Measurements from ENCODE around the gene FTO.

DNA sequence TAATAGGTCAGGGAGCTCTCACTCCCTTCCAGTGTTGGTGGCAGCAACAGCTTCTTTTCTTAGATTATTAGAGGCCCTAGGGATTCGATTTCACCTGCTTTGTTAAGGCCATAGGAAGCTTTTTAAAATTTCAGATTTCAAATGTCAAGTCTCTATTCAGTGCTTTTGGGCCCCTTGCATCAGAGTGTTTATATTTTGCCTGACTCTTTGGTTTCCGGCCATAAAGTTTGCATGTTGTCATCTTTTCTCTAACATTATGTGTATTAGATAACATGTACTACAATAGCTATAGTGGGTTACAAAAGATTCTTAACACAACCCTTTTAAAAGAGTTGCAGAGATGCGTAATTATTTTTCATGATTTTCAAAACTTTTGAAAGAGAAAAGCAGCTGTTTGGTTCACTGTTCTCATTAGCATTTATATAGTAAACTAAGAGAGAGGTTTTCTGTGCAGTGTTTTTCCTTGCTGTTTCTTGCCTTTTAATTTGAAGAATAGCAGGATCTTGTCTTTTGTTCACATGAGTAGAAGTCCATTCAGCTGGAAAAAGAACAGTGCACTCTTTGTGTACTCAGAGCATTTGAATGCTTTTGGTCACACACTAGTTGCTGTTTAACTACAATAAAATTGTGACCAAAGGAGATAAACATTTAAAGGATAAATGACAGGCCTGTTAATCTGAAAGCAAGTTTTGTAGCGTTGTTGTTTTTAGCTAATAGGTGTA lies 52.5 kb downstream of the FTO start:
- TF ChIP-seq RAD21 (conservative IDR thresholded peaks at IDR 0.05 in 1 of 2, IDR thresholded peaks at IDR 0.05 in 1 of 2) (no peak), JUN (IDR thresholded peaks at IDR 0.05) (no peak), CBX2 (IDR thresholded peaks at IDR 0.05; ENCODE audit: borderline replicate concordance, low read depth) (no peak), CBX8 (IDR thresholded peaks at IDR 0.05) (no peak), TFCP2L1 (CRISPR knock-in tag; IDR thresholded peaks at IDR 0.05) (no peak)
- TF ChIP-seq, protein P1, sequence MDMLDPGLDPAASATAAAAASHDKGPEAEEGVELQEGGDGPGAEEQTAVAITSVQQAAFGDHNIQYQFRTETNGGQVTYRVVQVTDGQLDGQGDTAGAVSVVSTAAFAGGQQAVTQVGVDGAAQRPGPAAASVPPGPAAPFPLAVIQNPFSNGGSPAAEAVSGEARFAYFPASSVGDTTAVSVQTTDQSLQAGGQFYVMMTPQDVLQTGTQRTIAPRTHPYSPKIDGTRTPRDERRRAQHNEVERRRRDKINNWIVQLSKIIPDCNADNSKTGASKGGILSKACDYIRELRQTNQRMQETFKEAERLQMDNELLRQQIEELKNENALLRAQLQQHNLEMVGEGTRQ (IDR thresholded peaks at IDR 0.05) = no peak
- TF ChIP-seq, protein P2, sequence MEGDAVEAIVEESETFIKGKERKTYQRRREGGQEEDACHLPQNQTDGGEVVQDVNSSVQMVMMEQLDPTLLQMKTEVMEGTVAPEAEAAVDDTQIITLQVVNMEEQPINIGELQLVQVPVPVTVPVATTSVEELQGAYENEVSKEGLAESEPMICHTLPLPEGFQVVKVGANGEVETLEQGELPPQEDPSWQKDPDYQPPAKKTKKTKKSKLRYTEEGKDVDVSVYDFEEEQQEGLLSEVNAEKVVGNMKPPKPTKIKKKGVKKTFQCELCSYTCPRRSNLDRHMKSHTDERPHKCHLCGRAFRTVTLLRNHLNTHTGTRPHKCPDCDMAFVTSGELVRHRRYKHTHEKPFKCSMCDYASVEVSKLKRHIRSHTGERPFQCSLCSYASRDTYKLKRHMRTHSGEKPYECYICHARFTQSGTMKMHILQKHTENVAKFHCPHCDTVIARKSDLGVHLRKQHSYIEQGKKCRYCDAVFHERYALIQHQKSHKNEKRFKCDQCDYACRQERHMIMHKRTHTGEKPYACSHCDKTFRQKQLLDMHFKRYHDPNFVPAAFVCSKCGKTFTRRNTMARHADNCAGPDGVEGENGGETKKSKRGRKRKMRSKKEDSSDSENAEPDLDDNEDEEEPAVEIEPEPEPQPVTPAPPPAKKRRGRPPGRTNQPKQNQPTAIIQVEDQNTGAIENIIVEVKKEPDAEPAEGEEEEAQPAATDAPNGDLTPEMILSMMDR (IDR thresholded peaks at IDR 0.05) = no peak

All from A549 (cell line).